ENCODE measurements around the gene SLC25A21.
A peak's percentile ranks its signal among the peaks of the same experiment; 100 is the strongest.
"Not testable (repeated sequence)": the region's sequence is repeated elsewhere in the genome, so short reads cannot be mapped to it uniquely, and the experiment has no call there.

Gene SLC25A21

DNA sequence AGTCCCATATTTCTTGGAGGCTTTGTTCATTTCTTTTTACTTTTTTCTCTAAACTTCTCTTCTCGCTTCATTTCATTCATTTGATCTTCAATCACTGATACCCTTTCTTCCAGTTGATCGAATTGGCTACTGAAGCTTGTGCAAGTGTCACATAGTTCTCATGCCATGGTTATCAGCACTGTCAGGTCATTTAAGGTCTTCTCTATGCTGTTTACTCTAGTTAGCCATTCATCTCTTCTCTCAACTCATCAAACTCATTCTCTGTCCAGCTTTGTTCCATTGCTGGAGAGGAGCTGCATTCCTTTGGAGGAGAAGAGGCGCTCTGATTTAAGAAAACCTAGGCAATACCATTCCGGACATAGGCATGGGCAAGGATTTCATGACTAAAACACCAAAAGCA lies 192.0 kb downstream of the SLC25A21 start:
- DNase-seq: not testable (repeated sequence)

DNA sequence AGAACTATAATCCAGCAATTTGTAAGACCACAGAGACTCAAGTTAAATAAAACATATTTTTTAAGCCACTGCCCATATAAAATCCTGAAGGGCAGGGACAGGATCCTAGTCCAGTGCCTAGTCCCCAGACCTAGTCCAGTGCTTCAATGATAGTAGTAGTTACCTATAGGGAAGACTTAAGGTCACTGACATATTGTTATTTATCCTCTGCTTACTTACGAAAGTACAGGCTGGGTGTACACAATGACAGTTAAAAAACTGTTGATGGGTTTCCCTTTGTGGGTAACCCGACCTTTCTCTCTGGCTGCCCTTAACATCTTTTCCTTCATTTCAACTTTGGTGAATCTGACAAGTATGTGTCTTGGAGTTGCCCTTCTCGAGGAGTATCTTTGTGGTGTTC lies 192.5 kb downstream of the SLC25A21 start:
- no peak for DNase-seq

DNA sequence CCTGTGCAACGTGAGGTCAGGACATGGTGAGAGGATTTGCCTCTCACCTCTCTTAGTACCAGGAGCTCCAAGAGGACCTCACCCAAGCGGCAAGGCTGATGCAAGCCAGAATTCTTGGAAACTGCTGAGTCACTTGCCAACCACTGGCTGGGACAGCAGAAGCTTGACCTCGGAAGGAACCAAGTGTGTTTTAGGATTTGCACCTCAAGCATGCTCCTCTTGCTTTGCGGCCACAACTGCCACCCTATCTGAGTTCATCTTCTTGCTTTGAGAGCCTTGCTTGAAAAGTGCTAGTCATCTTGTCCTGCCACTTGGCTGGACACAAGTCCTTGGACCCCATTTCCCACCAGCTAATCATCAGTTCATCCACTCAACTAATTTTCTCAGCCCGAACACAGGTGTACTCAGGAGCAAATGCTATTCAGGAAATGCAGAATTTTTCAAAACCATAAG lies 195.8 kb downstream of the SLC25A21 start:
- DNase-seq: peak; percentile 50

- no peak for DNase-seq
Observed at GRCh38 chr14:36975834-36976233, 196.6 kb downstream of the SLC25A21 start.

DNA sequence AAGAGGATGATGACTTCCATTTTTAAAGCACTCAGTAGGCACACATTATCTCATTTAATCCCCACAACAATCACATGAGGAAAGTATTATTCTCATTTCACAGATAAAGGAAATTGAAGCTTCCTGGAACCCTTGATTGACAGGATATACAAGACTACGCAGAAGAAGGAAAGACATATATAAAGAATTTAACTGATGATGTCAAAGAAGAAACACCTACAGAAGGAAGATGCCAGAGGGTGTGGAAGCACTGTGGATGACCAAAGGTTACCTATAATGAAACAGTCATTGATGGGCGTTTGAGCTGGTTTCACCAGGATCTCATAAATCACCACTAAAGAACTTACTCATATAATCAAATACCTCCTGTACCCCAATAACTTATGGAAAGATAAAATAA lies 197.4 kb downstream of the SLC25A21 start:
- no peak for DNase-seq

DNA sequence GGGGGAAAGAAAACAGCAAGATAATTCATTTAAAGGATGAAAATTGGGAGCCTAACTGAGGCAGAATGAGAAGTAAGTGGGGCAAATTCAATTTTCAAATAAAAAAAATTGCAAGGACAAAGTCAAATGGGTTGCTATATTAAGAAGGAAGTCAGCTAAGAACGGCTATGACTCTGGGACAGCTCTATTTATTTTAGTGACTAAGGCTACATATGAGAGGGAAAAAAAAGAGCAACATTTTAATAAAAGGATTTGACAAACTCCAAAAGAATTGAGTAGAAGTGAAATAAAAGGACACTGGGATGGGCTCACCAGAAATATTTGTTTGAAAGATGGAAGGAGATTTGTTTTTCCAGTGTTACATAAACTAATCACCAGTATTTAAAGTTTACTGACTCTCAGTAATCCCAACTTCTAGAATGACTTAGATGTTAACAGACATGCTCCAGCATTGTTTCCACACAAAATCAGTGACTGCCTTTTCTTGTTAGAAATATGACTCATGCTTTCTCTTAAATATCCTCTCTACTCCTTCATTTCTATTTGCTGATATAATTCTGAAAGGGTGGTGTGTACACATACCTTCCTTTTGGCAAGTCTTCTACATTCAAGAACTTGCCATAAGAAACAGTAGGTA lies 198.5 kb downstream of the SLC25A21 start:
- DNase-seq: no peak

GRCh38 chr14:36971263-36971855 lies 201.0 kb downstream of the SLC25A21 start:
- DNase-seq: no peak

GRCh38 chr14:36967892-36968555 lies 204.4 kb downstream of the SLC25A21 start:
- no peak for DNase-seq

DNA sequence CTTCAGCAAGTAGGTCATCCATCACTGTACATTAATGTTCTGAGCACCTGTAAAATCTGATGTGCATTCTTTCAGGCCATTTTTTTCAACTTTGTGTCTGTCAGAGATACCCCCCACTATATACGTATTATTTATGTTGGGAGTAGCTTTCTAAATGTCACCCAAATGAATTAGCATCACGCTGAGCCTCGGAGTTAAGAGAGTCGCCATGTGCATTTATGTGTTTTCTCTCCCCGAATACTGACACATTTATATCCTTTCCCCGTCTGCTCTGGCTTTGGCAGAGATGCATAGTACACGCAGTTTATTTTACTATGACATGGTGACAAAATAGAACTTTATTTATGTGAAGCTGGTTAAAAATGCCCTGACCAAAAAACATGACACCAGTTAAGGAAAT lies 216.4 kb downstream of the SLC25A21 start:
- DNase-seq: no peak

GRCh38 chr14:36955376-36955775 lies 217.0 kb downstream of the SLC25A21 start:
- DNase-seq: no peak

DNA sequence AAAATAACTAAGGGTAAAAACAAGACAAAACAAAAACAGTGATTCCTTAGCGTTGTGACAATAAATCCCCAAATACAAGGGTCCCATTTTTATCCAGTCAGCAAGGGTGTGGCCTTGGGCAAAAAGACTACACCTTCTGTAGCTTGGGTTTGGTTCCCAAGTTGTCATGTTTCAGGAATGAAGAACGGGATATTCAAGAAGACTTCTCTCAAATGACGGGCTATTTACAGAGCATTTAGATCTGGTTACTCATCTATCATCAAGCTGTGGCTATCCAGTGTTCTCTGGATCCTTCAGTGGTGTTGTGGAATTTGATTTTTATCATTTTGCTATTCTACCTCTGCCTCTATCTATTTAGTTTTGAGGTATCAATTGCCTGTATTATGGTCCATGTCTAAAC lies 219.7 kb downstream of the SLC25A21 start:
- no peak for DNase-seq

- no peak for DNase-seq
Observed at GRCh38 chr14:36951380-36951911, 221.0 kb downstream of the SLC25A21 start.

- no peak for DNase-seq
Observed at GRCh38 chr14:36950812-36951211, 221.6 kb downstream of the SLC25A21 start.

GRCh38 chr14:36949371-36949770 lies 223.0 kb downstream of the SLC25A21 start:
- no peak for DNase-seq

DNA sequence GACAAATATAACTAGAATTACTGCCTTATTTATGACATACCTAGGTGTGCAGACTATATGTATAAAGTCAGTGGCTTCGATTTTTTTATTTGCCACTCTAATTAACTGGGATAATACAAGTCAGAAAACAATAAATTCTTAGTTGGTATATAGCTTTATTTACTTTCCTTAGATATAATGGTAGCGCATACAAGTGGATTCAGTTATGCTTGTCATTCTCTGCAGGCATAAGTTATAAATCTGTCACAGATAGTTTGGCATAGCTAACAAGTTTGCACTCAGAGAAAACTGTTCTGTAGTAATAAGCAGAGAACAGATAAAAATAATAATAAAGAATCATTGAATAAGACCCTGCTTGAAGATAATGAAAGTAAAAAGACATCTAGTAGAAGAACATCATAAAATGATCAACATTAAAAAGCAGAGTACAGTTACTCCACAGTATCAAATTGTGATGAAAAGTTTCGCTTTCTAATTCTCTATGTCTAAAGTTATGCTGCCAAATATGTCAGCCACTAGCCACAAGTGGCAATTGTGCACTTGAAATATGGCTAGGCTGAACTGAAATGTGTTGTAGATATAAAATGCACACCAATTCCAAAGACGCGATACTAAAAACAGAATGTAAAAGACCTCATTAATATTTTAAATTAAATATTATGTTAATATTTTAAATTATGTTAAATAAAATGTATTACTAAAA lies 224.1 kb downstream of the SLC25A21 start:
- no peak for DNase-seq

DNA sequence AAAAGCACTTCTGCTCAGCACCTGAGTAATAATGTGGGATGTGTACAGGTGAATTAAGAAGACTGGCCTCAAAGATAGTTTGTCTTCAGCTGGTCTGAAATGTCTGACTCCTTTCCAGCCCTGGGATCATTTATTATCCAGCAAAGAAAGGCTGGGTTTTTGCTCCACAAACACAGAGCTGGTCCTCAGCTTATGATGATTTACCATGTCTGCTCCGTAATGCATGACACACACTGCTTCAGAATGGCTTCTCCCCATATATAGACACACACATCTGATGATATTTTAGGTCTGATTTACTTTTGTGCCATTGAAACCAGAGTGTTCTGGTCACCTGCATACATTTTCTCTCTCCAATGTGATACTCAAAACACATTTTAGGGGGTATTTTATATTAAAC lies 225.0 kb downstream of the SLC25A21 start:
- no peak for DNase-seq

- no peak for DNase-seq
Observed at GRCh38 chr14:36946872-36947271, 225.5 kb downstream of the SLC25A21 start.

GRCh38 chr14:36944307-36945010 lies 227.9 kb downstream of the SLC25A21 start:
- DNase-seq: no peak

DNA sequence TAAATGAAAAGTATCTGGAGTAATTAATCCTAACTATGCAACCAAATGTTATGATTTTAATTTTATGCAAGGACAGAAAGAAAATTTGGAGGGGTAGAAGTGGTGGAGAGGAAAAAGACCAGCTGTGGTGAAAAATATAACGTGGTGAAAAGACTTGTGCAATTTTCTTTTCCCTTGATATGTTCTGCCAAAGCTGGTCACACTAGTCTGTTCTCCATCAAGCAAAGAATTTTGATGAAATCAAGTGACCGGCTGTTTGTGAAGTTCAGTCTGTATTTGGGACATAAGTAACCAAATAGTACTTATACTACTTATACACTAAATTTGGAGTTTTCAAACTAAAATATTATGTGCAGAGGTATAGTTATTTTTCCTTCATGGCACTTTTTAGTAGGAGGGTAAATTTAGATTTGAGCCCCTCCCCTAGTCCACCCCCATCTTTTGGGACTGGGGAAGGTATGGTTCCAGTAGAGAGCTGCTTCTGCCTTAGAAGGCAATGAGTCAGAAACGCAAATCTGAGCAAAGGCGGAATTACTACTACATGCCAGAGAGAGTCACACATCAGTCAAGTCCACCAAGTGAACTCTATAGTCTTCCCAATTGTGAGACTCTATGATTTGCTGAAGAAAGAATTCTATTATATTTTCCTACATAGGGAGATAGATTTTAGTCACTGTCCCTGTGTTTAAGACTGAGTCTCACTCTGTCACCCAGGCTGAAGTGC lies 229.7 kb downstream of the SLC25A21 start:
- no peak for DNase-seq

- peak; percentile 74 for DNase-seq
Observed at GRCh38 chr14:36941783-36942521, 230.5 kb downstream of the SLC25A21 start.

DNA sequence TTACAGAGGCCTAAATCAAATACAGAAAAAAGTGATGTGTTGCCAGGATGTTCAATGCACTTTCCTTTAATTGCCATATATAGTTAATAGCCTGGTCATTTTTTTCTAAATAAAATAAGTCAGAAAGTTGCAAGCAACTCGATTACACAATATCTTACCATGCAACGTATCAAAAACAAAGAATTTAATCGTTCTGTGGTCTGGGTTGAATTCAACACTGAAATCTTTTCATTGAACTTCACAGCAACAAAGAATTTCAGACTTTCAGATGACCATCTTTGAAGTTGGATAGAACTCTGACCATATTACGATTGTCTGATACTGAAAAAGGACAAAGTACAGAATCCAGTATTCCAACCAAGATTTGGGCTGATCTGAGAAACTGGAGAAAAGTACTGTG lies 231.9 kb downstream of the SLC25A21 start:
- no peak for DNase-seq
